NCI-H146 treated with DMSO at 0.1 percent for 48 hours (cell line): ENCODE results near the gene CCNC.
"Not testable (repeated sequence)": the region's sequence is repeated elsewhere in the genome, so short reads cannot be mapped to it uniquely, and the experiment has no call there.

Experiments used
- DNase-seq: peaks from one replicate; lab custom pipeline; 2025; ENCODE audit not compliant: unreplicated experiment; lab: John Stamatoyannopoulos, UW

The CCNC gene

GRCh38 chr6:99603421-99604165 lies 35.1 kb upstream of the CCNC start:
- no peak for DNase-seq

DNA sequence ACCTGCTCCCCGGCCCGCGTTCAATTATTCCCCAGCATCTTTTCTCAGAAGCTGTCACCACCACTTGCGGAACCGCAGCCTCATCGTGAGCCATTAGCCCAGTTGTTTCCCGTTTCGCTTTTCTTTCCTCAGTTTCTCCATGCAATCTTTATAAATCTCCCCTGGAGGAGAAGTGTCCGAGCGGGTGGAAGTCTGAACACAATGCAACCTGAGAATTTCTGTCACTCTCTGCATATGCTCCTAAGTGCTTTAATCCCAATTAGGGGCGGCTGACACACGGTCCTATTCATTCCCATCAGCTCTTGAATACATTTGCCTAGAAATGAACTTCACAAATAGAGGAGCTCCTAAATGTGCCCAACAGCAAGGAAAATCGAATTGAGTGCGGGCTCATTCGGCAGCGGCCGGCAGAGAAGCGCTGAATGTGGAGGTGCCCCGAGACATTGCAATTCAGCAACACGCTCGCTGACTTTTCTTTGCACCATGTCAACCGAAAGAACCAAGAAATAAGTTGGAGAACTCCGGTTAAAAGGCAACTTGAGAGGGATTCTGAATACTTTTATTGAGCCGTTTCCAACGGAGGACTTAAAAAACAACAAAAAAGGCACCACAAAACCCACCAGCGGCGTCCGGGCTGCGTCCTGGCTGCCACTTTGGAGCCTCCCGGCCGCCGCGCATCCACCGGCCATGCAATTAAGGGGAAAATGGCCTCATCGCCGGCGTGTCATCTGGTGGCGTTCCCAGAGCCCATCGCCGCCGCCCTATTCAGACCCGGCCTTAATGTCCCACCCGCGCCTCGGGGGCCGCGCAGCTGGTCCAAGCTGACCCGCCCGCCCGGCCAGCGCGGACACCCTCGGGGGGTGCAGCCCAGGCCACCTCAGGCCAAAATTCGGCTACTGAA lies 34.3 kb upstream of the CCNC start:
- DNase-seq = no peak

DNA sequence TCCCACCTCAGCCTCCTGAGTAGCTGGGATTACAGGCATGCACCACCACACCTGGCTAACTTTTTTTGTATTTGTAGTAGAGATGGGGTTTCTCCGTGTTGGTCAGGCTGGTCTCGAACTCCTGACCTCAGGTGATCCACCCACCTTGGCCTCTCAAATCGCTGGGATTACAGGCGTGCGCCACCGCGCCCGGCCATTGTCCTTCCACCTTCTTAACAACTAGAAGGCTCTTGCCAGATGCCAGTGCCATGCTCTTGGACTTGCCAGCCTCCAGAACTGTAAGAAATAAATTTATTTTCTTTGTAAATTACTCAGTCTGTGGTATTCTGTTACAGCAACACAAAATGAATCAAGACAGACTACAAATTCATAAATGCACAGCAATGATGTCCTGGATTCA lies 26.2 kb upstream of the CCNC start:
- DNase-seq = not testable (repeated sequence)

GRCh38 chr6:99592900-99593299 lies 24.4 kb upstream of the CCNC start:
- no peak for DNase-seq

GRCh38 chr6:99591673-99592364 lies 23.4 kb upstream of the CCNC start:
- no peak for DNase-seq

GRCh38 chr6:99590728-99591672 lies 22.5 kb upstream of the CCNC start:
- DNase-seq = no peak

DNA sequence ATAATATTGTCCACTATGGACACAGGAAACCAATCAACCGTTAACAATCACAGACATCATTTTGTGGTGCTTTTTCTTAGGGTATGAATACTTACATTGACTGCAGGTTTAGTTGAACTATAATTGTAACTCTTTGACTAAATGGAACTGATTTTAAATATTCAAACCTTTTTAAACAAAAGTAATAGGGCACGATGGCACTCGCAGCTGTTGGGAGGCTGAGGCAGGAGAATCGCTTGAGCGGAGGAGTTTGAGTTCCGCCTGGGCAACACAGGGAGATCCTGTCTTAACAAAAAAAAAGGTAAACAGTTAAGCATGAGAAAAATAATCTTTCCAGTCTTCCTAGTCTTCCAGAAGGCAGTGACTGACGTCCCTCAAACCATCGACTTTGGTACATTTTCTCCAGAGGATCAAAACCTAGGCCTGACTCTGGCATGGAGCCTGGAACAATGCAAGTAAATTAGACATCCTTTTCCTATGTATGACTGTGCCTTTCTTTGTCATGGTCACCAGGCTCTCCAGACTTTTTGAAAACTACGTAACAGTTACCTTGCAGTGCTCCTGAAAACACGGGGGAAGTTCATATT lies 21.5 kb upstream of the CCNC start:
- DNase-seq = no peak

DNA sequence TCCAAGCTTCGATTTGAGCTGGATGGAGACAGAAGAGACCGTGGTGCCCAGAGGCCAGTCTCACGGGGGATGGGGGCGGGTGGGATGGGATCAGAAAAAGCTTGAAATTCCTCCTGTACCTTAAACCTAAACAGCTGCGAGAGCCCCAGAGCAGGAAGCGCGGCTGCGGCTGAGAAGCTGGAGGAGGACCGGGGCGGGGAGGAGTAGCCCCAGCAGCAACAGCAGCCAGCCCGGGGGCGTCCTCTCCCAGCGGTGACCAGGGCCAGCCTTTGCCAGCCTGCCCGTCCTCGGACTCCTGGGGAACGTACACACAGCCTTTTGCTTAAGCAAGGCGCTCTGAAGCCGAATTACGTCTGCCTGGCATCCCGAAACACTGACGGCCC lies 20.8 kb upstream of the CCNC start:
- peak; percentile 60 for DNase-seq

GRCh38 chr6:99588618-99589289 lies 20.3 kb upstream of the CCNC start:
- DNase-seq = peak; percentile 60

- DNase-seq = no peak
These were observed 19.3 kb upstream of the CCNC start for GRCh38 chr6:99587792-99588191.

- no peak for DNase-seq
These were observed 11.3 kb upstream of the CCNC start for GRCh38 chr6:99579781-99580180.

DNA sequence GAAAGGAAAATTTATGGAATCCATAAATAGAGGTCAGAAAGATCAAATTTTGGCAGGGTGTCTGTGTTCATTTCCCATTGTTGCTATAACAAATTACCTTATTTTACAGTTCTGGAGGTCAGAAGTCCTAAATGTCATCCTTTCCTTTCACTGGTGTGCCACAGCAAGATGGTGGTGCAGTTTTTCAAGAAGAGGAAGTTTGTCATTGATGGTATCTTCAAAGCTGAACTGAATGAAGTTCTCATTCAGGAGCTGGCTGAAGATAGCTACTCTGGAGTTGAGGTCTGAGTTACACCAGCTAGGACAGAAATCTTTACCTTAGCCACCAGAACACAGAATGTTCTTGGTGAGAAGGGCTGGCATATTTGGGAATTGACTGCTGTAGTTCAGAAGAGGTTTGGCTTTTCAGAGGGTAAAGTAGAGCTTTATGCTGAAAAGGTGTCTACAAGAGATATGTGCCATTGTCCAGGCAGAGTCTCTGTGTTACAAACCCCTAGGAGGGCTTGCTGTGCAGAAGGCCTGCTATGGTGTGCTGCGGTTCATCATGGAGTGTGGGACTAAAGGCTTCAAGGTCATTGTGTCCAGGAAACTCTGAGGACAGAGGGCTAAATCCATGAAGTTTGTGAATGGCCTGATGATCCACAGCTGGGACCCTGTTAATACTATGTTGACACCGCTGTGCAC lies 7.2 kb upstream of the CCNC start:
- DNase-seq = no peak

DNA sequence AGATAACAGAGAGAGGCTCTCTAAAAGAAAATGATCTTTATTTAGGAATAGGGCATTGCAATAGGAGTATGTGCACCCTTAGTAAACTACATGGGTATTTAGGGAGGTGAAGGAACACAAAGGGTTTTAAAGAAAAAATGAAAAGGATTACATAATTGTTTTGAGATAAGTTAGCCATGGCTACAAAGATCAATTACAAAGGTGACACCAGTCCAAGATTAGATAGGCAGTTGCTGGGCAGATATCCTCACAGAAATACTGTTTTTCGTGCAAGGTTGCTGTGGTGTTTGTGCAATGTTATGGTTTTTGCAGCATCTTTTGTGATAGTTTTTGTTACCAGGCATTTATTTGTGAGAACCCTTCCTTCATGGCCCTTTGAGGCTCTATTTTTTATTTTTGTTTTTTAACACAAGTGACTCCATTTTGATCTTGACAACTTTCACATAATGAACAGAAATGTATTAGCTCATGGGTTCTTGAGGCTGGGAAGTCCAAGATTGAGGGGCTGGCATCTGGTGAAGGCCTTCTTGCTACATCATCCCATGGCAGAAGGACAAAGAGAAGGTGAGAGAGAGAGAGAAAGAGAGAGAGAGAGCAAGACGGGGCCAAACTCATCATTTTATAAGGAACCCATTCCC lies 5.6 kb upstream of the CCNC start:
- no peak for DNase-seq

GRCh38 chr6:99563056-99563723 lies 5.3 kb downstream of the CCNC start:
- no peak for DNase-seq

- no peak for DNase-seq
These were observed 7.8 kb downstream of the CCNC start for GRCh38 chr6:99560668-99561067.

- no peak for DNase-seq
These were observed 9.4 kb downstream of the CCNC start for GRCh38 chr6:99559057-99559456.

GRCh38 chr6:99553888-99554287 lies 14.6 kb downstream of the CCNC start:
- no peak for DNase-seq
